OCI-LY1 (cell line): Measurements from ENCODE around the gene CCL28.

Source experiments
- H2AFZ ChIP-seq: fragments of 200-600 bp; sonication (generic), shearing (Covaris generic); 2 replicates; pipeline ENCODE4 v1.6.0; 2014; ENCODE audit warnings: antibody characterized with exemption, mild to moderate bottlenecking, low read length
- H3F3A ChIP-seq: fragments of 200-600 bp; sonication (generic), shearing (Covaris generic); 2 replicates; pipeline ENCODE4 v1.6.0; 2014; ENCODE audit warnings: mild to moderate bottlenecking, antibody characterized with exemption, low read length, moderate library complexity; ENCODE audit not compliant: insufficient read depth
- H3K27ac ChIP-seq: fragments of 200-600 bp; sonication (generic); 2 replicates; pipeline ENCODE4 v1.5.1; 2014; ENCODE audit warnings: low read length, mixed run types, mild to moderate bottlenecking, low read depth; ENCODE audit not compliant: poor library complexity, severe bottlenecking
- H3K27me3 ChIP-seq: fragments of 200-600 bp; sonication (generic); 2 replicates; pipeline ENCODE4 v1.6.0; 2014; ENCODE audit warnings: antibody characterized with exemption, mild to moderate bottlenecking, low read length, moderate library complexity; ENCODE audit not compliant: insufficient read depth
- H3K36me3 ChIP-seq: fragments of 200-600 bp; sonication (generic); 2 replicates; pipeline ENCODE4 v1.6.1; 2014; ENCODE audit warnings: mild to moderate bottlenecking, antibody characterized with exemption, low read length, moderate library complexity, mixed read lengths; ENCODE audit not compliant: insufficient read depth
- H3K4me1 ChIP-seq: fragments of 200-600 bp; sonication (generic); 2 replicates; pipeline ENCODE4 v1.5.1; 2014; ENCODE audit warnings: mild to moderate bottlenecking, low read length, moderate library complexity; ENCODE audit not compliant: insufficient read depth, severe bottlenecking
- H3K4me2 ChIP-seq: fragments of 200-600 bp; sonication (generic), shearing (Covaris generic); 2 replicates; pipeline ENCODE4 v1.6.1; 2014; ENCODE audit warnings: low read length
- H3K4me3 ChIP-seq: fragments of 200-600 bp; sonication (generic); 2 replicates; pipeline ENCODE4 v1.5.1; 2014; ENCODE audit warnings: low read length, low read depth, mild to moderate bottlenecking, mixed read lengths; ENCODE audit not compliant: poor library complexity, severe bottlenecking
- H3K79me2 ChIP-seq: fragments of 200-600 bp; shearing (Covaris generic); 2 replicates; pipeline ENCODE4 v1.6.1; 2016; ENCODE audit warnings: mixed run types, low read length, mixed read lengths; ENCODE audit not compliant: insufficient read depth
- H3K9ac ChIP-seq: fragments of 200-600 bp; sonication (generic), shearing (Covaris generic); 2 replicates; pipeline ENCODE4 v1.6.1; 2014; ENCODE audit warnings: mild to moderate bottlenecking, low read length, mixed read lengths
- H3K9me2 ChIP-seq: fragments of 200-600 bp; sonication (generic), shearing (Covaris generic); 2 replicates; pipeline ENCODE4 v1.6.1; 2014; ENCODE audit warnings: low read depth, mild to moderate bottlenecking, low read length, mixed read lengths
- H3K9me3 ChIP-seq: fragments of 200-600 bp; shearing (Covaris generic); 2 replicates; pipeline ENCODE4 v1.6.1; 2014; ENCODE audit warnings: low read length, mixed read lengths
- H4K20me1 ChIP-seq: fragments of 200-600 bp; sonication (generic), shearing (Covaris generic); 2 replicates; pipeline ENCODE4 v1.6.0; 2016; ENCODE audit warnings: mild to moderate bottlenecking, low read length; ENCODE audit not compliant: insufficient read depth
- CTCF ChIP-seq: fragments of 200-600 bp; sonication (generic), shearing (Covaris generic); IDR thresholded peaks from 2 replicates; pipeline ENCODE4 v1.5.1; 2017; ENCODE audit warnings: mild to moderate bottlenecking, antibody characterized with exemption, low read length, moderate library complexity, mixed read lengths
- EZH2 ChIP-seq: fragments of 200-600 bp; sonication (generic), shearing (Covaris generic); IDR thresholded peaks from 2 replicates; pipeline ENCODE4 v1.8.0; 2017; ENCODE audit warnings: borderline replicate concordance, mixed run types, mild to moderate bottlenecking, antibody characterized with exemption, low read length, moderate library complexity, mixed read lengths

Gene CCL28

GRCh38 chr5:43400082-43400481 lies 12.1 kb downstream of the CCL28 start:
- Histone ChIP-seq H3K27ac (no peak overlapping the region), H3K4me3 (no peak overlapping the region), H3K9ac (no peak overlapping the region), H3K9me3 (no peaks in the 10 kb centered on the region), H3K9me2 (no peaks in the 10 kb centered on the region), H2AFZ (no peak overlapping the region), H3K4me2 (no peak overlapping the region), H3K4me1 (peaks cover 13% of the 10 kb centered on the region), H3K27me3 (no peaks in the 10 kb centered on the region), H4K20me1 (no peaks in the 10 kb centered on the region), H3F3A (no peaks in the 10 kb centered on the region), H3K36me3 (no peaks in the 10 kb centered on the region), H3K79me2 (no peaks in the 10 kb centered on the region)
- TF ChIP-seq CTCF (no peak), EZH2 (no peak)

GRCh38 chr5:43396762-43397304 lies 15.4 kb downstream of the CCL28 start:
- H3K4me2 ChIP-seq = peak overlapping the region; percentile 65
- no peaks in the 10 kb centered on the region for H4K20me1 ChIP-seq
- H3K9me2 ChIP-seq = no peaks in the 10 kb centered on the region
- H3K27ac ChIP-seq = peak overlapping the region; percentile 43
- no peaks in the 10 kb centered on the region for H3F3A ChIP-seq
- 0 out of 2 replicates have a peak overlapping the region, but pooled peaks have one; percentile 61 for H2AFZ ChIP-seq
- TF ChIP-seq EZH2 (no peak), CTCF (no peak)
- H3K9me3 ChIP-seq = no peaks in the 10 kb centered on the region
- no peaks in the 10 kb centered on the region for H3K27me3 ChIP-seq
- peak overlapping the region; percentile 58 for H3K4me3 ChIP-seq
- H3K36me3 ChIP-seq = no peaks in the 10 kb centered on the region
- peaks cover 13% of the 10 kb centered on the region for H3K4me1 ChIP-seq
- no peaks in the 10 kb centered on the region for H3K79me2 ChIP-seq
- H3K9ac ChIP-seq = peak overlapping the region; percentile 60

GRCh38 chr5:43390471-43390870 lies 21.7 kb downstream of the CCL28 start:
- TF ChIP-seq EZH2 = no peak
- no peak for TF ChIP-seq CTCF
- Histone ChIP-seq H3K9me3 (no peaks in the 10 kb centered on the region), H3K4me1 (no peaks in the 10 kb centered on the region), H3K4me2 (no peak overlapping the region), H3K27ac (no peak overlapping the region), H3K9ac (no peak overlapping the region), H2AFZ (no peak overlapping the region), H3K9me2 (no peaks in the 10 kb centered on the region), H3K27me3 (no peaks in the 10 kb centered on the region), H3F3A (no peaks in the 10 kb centered on the region), H3K36me3 (no peaks in the 10 kb centered on the region), H4K20me1 (no peaks in the 10 kb centered on the region), H3K4me3 (no peak overlapping the region), H3K79me2 (no peaks in the 10 kb centered on the region)
